NCI-H1417 treated with DMSO at 0.1 percent for 48 hours (cell line): ENCODE results near the gene COX8C.
"Not testable (repeated sequence)": the region's sequence is repeated elsewhere in the genome, so short reads cannot be mapped to it uniquely, and the experiment has no call there.

Experiments used
- DNase-seq: peaks from one replicate; lab custom pipeline; 2025; lab: John Stamatoyannopoulos, UW

The COX8C gene

DNA sequence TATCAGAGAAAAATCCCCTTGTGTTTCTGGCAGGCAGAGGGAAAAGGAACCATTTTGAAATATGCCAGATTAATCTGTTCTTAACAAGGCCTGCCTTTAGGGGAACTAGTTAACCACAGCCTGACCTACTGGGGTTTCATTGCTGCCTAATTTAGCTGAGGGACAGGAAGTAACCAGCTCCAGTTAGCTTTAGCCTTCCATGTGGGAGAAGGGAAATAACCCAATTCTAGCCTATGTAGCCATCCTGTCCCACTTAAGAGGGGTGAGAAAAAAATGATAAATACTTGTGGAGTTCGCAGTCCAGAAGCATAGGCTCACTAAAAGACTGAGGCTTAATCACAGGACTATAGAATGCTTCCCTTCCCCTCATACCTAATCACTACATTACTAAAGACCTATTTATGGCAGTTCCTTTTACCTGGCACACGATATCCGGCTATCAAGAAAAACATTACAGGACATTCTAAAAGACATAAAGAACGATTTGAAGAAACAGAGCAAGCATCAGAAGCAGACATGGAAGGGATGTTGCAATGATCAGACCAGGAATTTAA, 22.8 kb downstream of the COX8C start:
- DNase-seq: no peak

DNA sequence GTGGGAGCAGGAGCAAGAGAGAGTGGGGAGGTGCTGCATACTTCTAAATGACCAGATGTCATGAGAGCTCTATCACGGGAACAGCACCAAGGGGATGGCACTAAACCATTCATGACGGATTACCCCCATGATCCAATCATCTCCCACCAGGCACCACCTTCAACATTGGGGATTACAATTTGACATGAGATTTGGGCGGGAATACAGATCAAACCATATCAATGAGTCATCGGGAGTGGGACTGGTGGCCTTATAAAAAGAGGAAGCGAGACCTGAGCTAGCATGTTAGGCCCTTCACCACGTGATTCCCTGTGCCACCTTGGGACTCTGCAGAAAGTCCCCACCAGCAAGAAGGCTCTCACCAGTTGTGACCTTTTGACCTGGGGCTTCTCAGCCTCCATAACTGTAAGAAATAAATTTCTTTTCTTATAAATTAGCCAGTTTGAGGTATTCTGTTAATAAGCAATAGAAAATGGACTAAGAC, 28.7 kb downstream of the COX8C start:
- DNase-seq: no peak

GRCh38 chr14:93379831-93380230, 32.8 kb downstream of the COX8C start:
- DNase-seq: no peak

DNA sequence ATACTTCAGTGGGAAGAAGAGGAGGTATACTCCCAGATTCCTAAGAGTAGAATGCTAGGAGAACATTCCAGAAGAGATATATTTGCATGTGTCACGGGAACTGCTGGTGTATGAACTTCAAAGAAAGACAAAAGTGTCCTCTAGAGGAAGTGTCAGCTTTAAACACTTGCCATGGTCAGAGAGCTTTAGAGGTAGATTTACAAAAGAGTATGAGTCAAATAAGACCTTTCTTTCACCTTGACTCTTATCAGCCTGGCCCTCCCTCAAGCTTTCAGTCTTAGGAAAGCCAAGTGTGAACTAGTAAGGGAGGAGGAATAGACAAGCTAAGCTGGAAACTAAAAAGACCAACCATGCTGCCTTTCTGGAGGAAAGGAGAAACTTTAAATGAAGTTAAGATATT, 34.7 kb downstream of the COX8C start:
- no peak for DNase-seq

DNA sequence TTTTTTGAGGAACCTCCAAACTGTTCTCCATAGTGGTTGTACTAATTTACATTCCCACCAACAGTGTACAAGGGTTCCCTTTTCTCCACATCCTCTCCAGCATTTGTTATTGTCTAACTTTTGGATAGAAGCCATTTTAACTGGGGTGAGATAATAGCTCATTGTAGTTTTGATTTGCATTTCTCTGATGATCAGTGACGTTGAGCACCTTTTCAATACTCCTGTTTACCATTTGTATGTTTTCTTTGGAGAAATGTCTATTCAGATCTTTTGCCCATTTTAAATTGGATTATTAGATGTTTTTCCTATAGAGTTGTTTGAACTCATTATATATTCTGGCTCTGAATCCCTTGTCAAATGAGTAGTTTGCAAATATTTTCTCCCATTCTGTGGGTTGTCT, 37.3 kb downstream of the COX8C start:
- not testable (repeated sequence) for DNase-seq

DNA sequence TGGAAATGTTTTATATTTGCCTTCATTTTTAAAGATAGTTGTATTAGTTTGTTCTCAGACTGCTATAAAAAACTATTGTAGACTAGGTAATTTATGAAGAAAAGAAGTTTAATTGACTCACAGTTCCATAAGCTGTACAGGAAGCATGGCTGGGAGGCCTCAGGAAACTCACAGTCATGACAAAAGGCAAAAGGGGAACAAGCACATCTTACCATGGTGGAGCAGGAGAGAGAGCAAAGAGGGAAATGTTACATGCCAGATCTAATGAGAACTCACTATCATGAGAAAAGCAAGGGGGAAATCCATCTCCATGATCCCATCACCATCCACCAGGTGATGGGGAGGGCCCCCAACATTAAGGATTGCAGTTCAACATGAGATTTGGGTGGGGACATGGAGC, 48.2 kb downstream of the COX8C start:
- no peak for DNase-seq

GRCh38 chr14:93396456-93396855, 49.5 kb downstream of the COX8C start:
- no peak for DNase-seq
